Effector memory CD8-positive, alpha-beta T cell (primary cell): ENCODE data around the gene INTS4.
"Not testable (repeated sequence)": the region's sequence is repeated elsewhere in the genome, so short reads cannot be mapped to it uniquely, and the experiment has no call there.

ENCODE experiments used
- ATAC-seq: fragments of 150-1000 bp; cut with Tn5 transposase; replicated peaks from 2 replicates; pipeline ENCODE4 v1.10.0; 2021; ENCODE audit warnings: mild to moderate bottlenecking, moderate library complexity
- DNase-seq, 3 experiments: peaks; one replicate each; pipeline ENCODE4 v3.0.0; 2021
- H3K27ac Mint-ChIP-seq, 2 donors: one replicate each; pipeline ENCODE4 v1.8.0; 2022; ENCODE audit warnings: mild to moderate bottlenecking in 2 of 2, mixed read lengths in 2 of 2, moderate library complexity in 2 of 2
- H3K27me3 Mint-ChIP-seq, 2 donors: one replicate each; pipeline ENCODE4 v1.8.0; 2022; ENCODE audit warnings: mixed read lengths in 2 of 2
- H3K36me3 Mint-ChIP-seq: one replicate; pipeline ENCODE4 v1.8.0; 2022; ENCODE audit warnings: mild to moderate bottlenecking, moderate library complexity, mixed read lengths; ENCODE audit not compliant: insufficient read depth
- H3K4me1 Mint-ChIP-seq, 2 donors: one replicate each; pipeline ENCODE4 v1.8.0; 2022; ENCODE audit warnings: low read depth in 2 of 2, mixed read lengths in 2 of 2
- H3K4me3 Mint-ChIP-seq, 2 donors: one replicate each; pipeline ENCODE4 v1.8.0; 2022; ENCODE audit warnings: mild to moderate bottlenecking in 2 of 2, mixed read lengths in 2 of 2, moderate library complexity in 2 of 2
- H3K9me3 Mint-ChIP-seq, 2 donors: one replicate each; pipeline ENCODE4 v1.8.0; 2022; ENCODE audit warnings: mixed read lengths in 2 of 2

INTS4 gene

GRCh38 chr11:77894949-77895348 lies 99.5 kb downstream of the INTS4 start:
- H3K9me3 Mint-ChIP-seq, H3K4me3 Mint-ChIP-seq, H3K4me1 Mint-ChIP-seq, H3K27me3 Mint-ChIP-seq, ATAC-seq, DNase-seq, H3K27ac Mint-ChIP-seq: not testable (repeated sequence)
- peaks cover 45% of the 10 kb centered on the region for H3K36me3 Mint-ChIP-seq

- H3K4me3 Mint-ChIP-seq, H3K27me3 Mint-ChIP-seq, DNase-seq, H3K9me3 Mint-ChIP-seq, H3K27ac Mint-ChIP-seq, ATAC-seq, H3K4me1 Mint-ChIP-seq: not testable (repeated sequence)
- peaks cover 30% of the 10 kb centered on the region for H3K36me3 Mint-ChIP-seq
Measured at GRCh38 chr11:77891703-77892102, 102.8 kb downstream of the INTS4 start.

GRCh38 chr11:77891256-77891655 lies 103.2 kb downstream of the INTS4 start:
- not testable (repeated sequence) for ATAC-seq, DNase-seq, H3K4me3 Mint-ChIP-seq, H3K9me3 Mint-ChIP-seq, H3K27me3 Mint-ChIP-seq, H3K4me1 Mint-ChIP-seq, H3K27ac Mint-ChIP-seq
- H3K36me3 Mint-ChIP-seq = peaks cover 31% of the 10 kb centered on the region

GRCh38 chr11:77890619-77891056 lies 103.8 kb downstream of the INTS4 start:
- H3K4me1 Mint-ChIP-seq, H3K27ac Mint-ChIP-seq, H3K27me3 Mint-ChIP-seq, ATAC-seq, H3K9me3 Mint-ChIP-seq, DNase-seq, H3K4me3 Mint-ChIP-seq: not testable (repeated sequence)
- peaks cover 32% of the 10 kb centered on the region for H3K36me3 Mint-ChIP-seq

GRCh38 chr11:77890100-77890614 lies 104.3 kb downstream of the INTS4 start:
- H3K27me3 Mint-ChIP-seq, H3K27ac Mint-ChIP-seq, DNase-seq, H3K4me3 Mint-ChIP-seq, ATAC-seq, H3K9me3 Mint-ChIP-seq, H3K4me1 Mint-ChIP-seq: not testable (repeated sequence)
- peaks cover 37% of the 10 kb centered on the region for H3K36me3 Mint-ChIP-seq

GRCh38 chr11:77889045-77889444 lies 105.4 kb downstream of the INTS4 start:
- H3K27ac Mint-ChIP-seq, H3K9me3 Mint-ChIP-seq, H3K4me1 Mint-ChIP-seq, DNase-seq, H3K27me3 Mint-ChIP-seq, ATAC-seq, H3K4me3 Mint-ChIP-seq: not testable (repeated sequence)
- peaks cover 35% of the 10 kb centered on the region for H3K36me3 Mint-ChIP-seq

GRCh38 chr11:77886401-77886800 lies 108.1 kb downstream of the INTS4 start:
- Mint-ChIP-seq H3K27ac (no peak overlapping the region), H3K27me3 (no peaks in the 10 kb centered on the region), H3K4me1 (no peaks in the 10 kb centered on the region), H3K9me3 (no peaks in the 10 kb centered on the region), H3K4me3 (no peak overlapping the region), H3K36me3 (peaks cover 23% of the 10 kb centered on the region)
- DNase-seq (no peak), ATAC-seq (no peak)

GRCh38 chr11:77884829-77885190 lies 109.7 kb downstream of the INTS4 start:
- ATAC-seq (no peak), DNase-seq (no peak)
- no peaks in the 10 kb centered on the region for H3K27me3 Mint-ChIP-seq
- no peaks in the 10 kb centered on the region for H3K9me3 Mint-ChIP-seq
- H3K36me3 Mint-ChIP-seq = peaks cover 29% of the 10 kb centered on the region
- H3K4me3 Mint-ChIP-seq = no peak overlapping the region
- peak overlapping the region in 1 of 2 donors; percentile 80 for H3K27ac Mint-ChIP-seq
- no peaks in the 10 kb centered on the region for H3K4me1 Mint-ChIP-seq

- Mint-ChIP-seq H3K4me1 (peaks cover 0 to 2% of the 10 kb centered on the region in 2 donors), H3K9me3 (no peaks in the 10 kb centered on the region), H3K4me3 (no peak overlapping the region), H3K36me3 (peaks cover 29% of the 10 kb centered on the region), H3K27ac (peak overlapping the region in 1 of 2 donors; percentile 80), H3K27me3 (no peaks in the 10 kb centered on the region)
- ATAC-seq = no peak
- no peak for DNase-seq
Measured at GRCh38 chr11:77884186-77884828, 110.2 kb downstream of the INTS4 start.

- H3K36me3 Mint-ChIP-seq = peaks cover 32% of the 10 kb centered on the region
Measured at GRCh38 chr11:77883775-77884174, 110.7 kb downstream of the INTS4 start.

GRCh38 chr11:77882396-77882795 lies 112.1 kb downstream of the INTS4 start:
- Mint-ChIP-seq H3K27ac (no peak overlapping the region), H3K27me3 (no peaks in the 10 kb centered on the region), H3K9me3 (no peaks in the 10 kb centered on the region), H3K36me3 (peaks cover 40% of the 10 kb centered on the region), H3K4me3 (no peak overlapping the region), H3K4me1 (peaks cover 0 to 3% of the 10 kb centered on the region in 2 donors)
- no peak for ATAC-seq
- no peak for DNase-seq

More at GRCh38 chr11:77883775-77884174, 110.7 kb downstream of the INTS4 start:
- Mint-ChIP-seq H3K27ac (no peak overlapping the region), H3K4me1 (peaks cover 0 to 3% of the 10 kb centered on the region in 2 donors), H3K27me3 (no peaks in the 10 kb centered on the region), H3K9me3 (no peaks in the 10 kb centered on the region), H3K4me3 (no peak overlapping the region)
- ATAC-seq (no peak), DNase-seq (no peak)

- ATAC-seq = peak; percentile 40
- Mint-ChIP-seq H3K4me3 (no peak overlapping the region), H3K9me3 (no peaks in the 10 kb centered on the region), H3K27ac (peak overlapping the region; percentile 4 to 11), H3K36me3 (peaks cover 25% of the 10 kb centered on the region), H3K4me1 (peaks cover 0 to 3% of the 10 kb centered on the region in 2 donors), H3K27me3 (no peaks in the 10 kb centered on the region)
- no peak for DNase-seq
Measured at GRCh38 chr11:77879218-77879617, 115.2 kb downstream of the INTS4 start.

GRCh38 chr11:77878247-77878646 lies 116.2 kb downstream of the INTS4 start:
- H3K27me3 Mint-ChIP-seq, H3K4me1 Mint-ChIP-seq, H3K27ac Mint-ChIP-seq, ATAC-seq, H3K4me3 Mint-ChIP-seq, DNase-seq, H3K9me3 Mint-ChIP-seq: not testable (repeated sequence)
- H3K36me3 Mint-ChIP-seq = peaks cover 20% of the 10 kb centered on the region

- Mint-ChIP-seq H3K9me3 (no peaks in the 10 kb centered on the region), H3K4me3 (no peak overlapping the region), H3K4me1 (peaks cover 0 to 3% of the 10 kb centered on the region in 2 donors), H3K27ac (peak overlapping the region in 1 of 2 donors; percentile 45), H3K27me3 (no peaks in the 10 kb centered on the region), H3K36me3 (peaks cover 20% of the 10 kb centered on the region)
- DNase-seq (no peak), ATAC-seq (no peak)
Measured at GRCh38 chr11:77876045-77876444, 118.4 kb downstream of the INTS4 start.
